A673 (cell line): ENCODE results near the gene FARSA. TPM values are rescaled to one million over a fixed set of nuclear protein-coding genes. Genes with fewer than 3 reads are reported as not detected.

Experiments used
- BruUV-seq: library from RNA; stranded (reverse); fragments of 400-500 nt; replicated peaks from 2 replicates; lab custom pipeline; 2021; lab: Mats Ljungman, UMichigan
- CTCF ChIA-PET: fragments of 300-600 bp; sonication (Branson Sonifier 250); formaldehyde crosslinking; loops from one replicate; lab custom pipeline; 2022; ENCODE audit warnings: antibody characterized with exemption; lab: Charles Lee
- POLR2A ChIA-PET: fragments of 300-600 bp; sonication (Branson Sonifier 250); formaldehyde crosslinking; loops from one replicate; lab custom pipeline; 2022; ENCODE audit warnings: antibody characterized with exemption; ENCODE audit not compliant: low non-redundant PET; lab: Charles Lee
- DNase-seq: peaks from one replicate; pipeline ENCODE4 v3.0.0-alpha.2; 2015; ENCODE audit warnings: low spot score
- H3K27ac ChIP-seq: fragments of 200-600 bp; sonication (generic); 2 replicates; pipeline ENCODE4 v1.5.1; 2016; ENCODE audit warnings: mixed run types, low read depth, mild to moderate bottlenecking, mixed read lengths, antibody characterized with exemption, low read length; ENCODE audit not compliant: poor library complexity, severe bottlenecking
- H3K27me3 ChIP-seq: fragments of 200-600 bp; sonication (generic); replicated peaks from 2 replicates; pipeline ENCODE4 v1.6.1; 2017; ENCODE audit warnings: mixed run types, low read depth, mild to moderate bottlenecking, mixed read lengths, antibody characterized with exemption, low read length; ENCODE audit not compliant: insufficient read depth, poor library complexity
- H3K36me3 ChIP-seq: fragments of 200-600 bp; sonication (generic); 2 replicates; pipeline ENCODE4 v1.6.1; 2016; ENCODE audit warnings: mixed run types, mild to moderate bottlenecking, mixed read lengths, antibody characterized with exemption, low read length; ENCODE audit not compliant: insufficient read depth, poor library complexity, severe bottlenecking
- H3K4me1 ChIP-seq: fragments of 200-600 bp; sonication (generic); 2 replicates; pipeline ENCODE4 v1.6.1; 2017; ENCODE audit warnings: mixed run types, mild to moderate bottlenecking, mixed read lengths, antibody characterized with exemption, low read length; ENCODE audit not compliant: insufficient read depth, poor library complexity, severe bottlenecking
- H3K4me3 ChIP-seq: fragments of 200-600 bp; sonication (generic); 2 replicates; pipeline ENCODE4 v1.5.1; 2016; ENCODE audit warnings: low read depth, mixed run types, mild to moderate bottlenecking, mixed read lengths, low read length; ENCODE audit not compliant: poor library complexity, severe bottlenecking
- H3K9me3 ChIP-seq: fragments of 200-600 bp; sonication (generic); 2 replicates; pipeline ENCODE4 v1.6.1; 2016; ENCODE audit warnings: mixed run types, low read depth, mild to moderate bottlenecking, mixed read lengths, antibody characterized with exemption, low read length; ENCODE audit not compliant: poor library complexity, severe bottlenecking
- CTCF ChIP-seq: fragments of 300-800, 200-600 bp; sonication (generic); conservative IDR thresholded peaks from 2 replicates; pipeline ENCODE4 v1.5.1; 2017; ENCODE audit warnings: low read depth, mild to moderate bottlenecking, antibody characterized with exemption, low read length, moderate library complexity, mixed read lengths
- EZH2 ChIP-seq: fragments of 200-600 bp; sonication (generic); IDR thresholded peaks from 2 replicates; pipeline ENCODE4 v1.6.1; 2017; ENCODE audit warnings: borderline replicate concordance, low read depth, mild to moderate bottlenecking, mixed read lengths, antibody characterized with exemption, low read length; ENCODE audit not compliant: poor library complexity, severe bottlenecking
- intact Hi-C: fragments of 100-400 bp; cut with micrococcal nuclease; formaldehyde crosslinking; loops from one replicate; pipeline ENCODE4 v1.10.0; 2022; ENCODE audit not compliant: unreplicated experiment
- total RNA-seq: library from RNA; stranded (reverse); gene quantifications from 2 replicates; pipeline ENCODE4 v1.2.3, GENCODE V29; 2021

FARSA gene
- total RNA-seq, 1 experiment from 2014 or later: 162 TPM

GRCh38 chr19:12946092-12946721 is 12.7 kb upstream of the FARSA start:
- H3K4me3 ChIP-seq: peak overlapping the region; percentile 98
- H3K36me3 ChIP-seq: peaks cover 83% of the 10 kb centered on the region
- peak overlapping the region; percentile 97 for H3K27ac ChIP-seq
- H3K27me3 ChIP-seq: no peaks in the 10 kb centered on the region
- intact Hi-C loops: no loop called here
- no peak for TF ChIP-seq EZH2
- peaks cover 15% of the 10 kb centered on the region for H3K4me1 ChIP-seq
- ChIA-PET POLR2A (interaction anchor here (0.6 kb wide), 1 partner anchor 71 kb away, joined by 3 read pairs; no protein-coding TSS in a partner anchor), CTCF (interaction anchor here (1.0 kb wide), 1 partner anchor 19 kb away, joined by 3 read pairs; no protein-coding TSS in a partner anchor)
- BruUV-seq: no TSS peak
- no peaks in the 10 kb centered on the region for H3K9me3 ChIP-seq
- DNase-seq: peak; percentile 80

DNA sequence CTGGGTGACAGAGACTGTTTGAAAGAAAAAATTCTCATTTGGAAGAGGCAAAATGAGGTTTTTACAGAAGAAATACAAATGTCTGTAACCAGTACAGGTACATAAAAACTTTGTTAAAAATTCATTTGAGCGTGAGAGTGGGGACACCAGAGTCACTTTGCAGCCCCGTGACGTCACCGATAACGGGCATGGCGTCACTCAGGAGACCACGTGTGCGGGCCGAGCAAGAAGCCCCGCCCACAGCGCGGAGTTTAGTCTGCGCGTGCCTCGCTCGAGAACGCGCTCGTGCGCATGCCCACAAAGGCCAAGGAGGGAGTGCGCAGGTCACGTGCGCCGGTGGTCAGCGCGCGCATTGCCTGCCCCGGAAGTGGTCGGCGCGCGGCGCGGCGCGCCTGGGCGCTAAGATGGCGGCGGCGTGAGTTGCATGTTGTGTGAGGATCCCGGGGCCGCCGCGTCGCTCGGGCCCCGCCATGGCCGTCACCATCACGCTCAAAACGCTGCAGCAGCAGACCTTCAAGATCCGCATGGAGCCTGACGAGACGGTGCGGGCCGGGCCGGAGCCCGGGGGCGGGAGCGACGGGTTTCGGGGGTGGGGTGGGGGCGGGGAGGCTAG is 12.1 kb upstream of the FARSA start, which contains the start of gene RAD23A:
RAD23A (plus strand) TSS at position 384 of the 613 bp plus-strand sequence; CDS start at position 471, 87 bp downstream.
- H3K27me3 ChIP-seq: no peaks in the 10 kb centered on the region
- peak within 1 kb of the TSS; percentile 97 for H3K27ac ChIP-seq
- BruUV-seq: no TSS peak
- POLR2A ChIA-PET: no interaction called here
- DNase-seq: peak; percentile 99
- H3K36me3 ChIP-seq: peaks cover 83% of the 10 kb centered on the region
- intact Hi-C loops: no loop called here
- no peak for TF ChIP-seq CTCF
- TF ChIP-seq EZH2: no peak
- H3K4me3 ChIP-seq: peak within 1 kb of the TSS; percentile 98
- H3K9me3 ChIP-seq: no peaks in the 10 kb centered on the region
- CTCF ChIA-PET: interaction anchor here (1.0 kb wide), 1 partner anchor 20 kb away, joined by 3 read pairs; no protein-coding TSS in a partner anchor
- peaks cover 21% of the 10 kb centered on the region for H3K4me1 ChIP-seq

GRCh38 chr19:12944104-12944674 is 10.7 kb upstream of the FARSA start:
- Histone ChIP-seq H3K27me3 (no peaks in the 10 kb centered on the region), H3K4me1 (peaks cover 33% of the 10 kb centered on the region), H3K36me3 (peaks cover 83% of the 10 kb centered on the region), H3K9me3 (no peaks in the 10 kb centered on the region), H3K27ac (peak overlapping the region; percentile 97), H3K4me3 (no peak overlapping the region)
- CTCF ChIA-PET: no interaction called here
- no peak for DNase-seq
- intact Hi-C loops: no loop called here
- POLR2A ChIA-PET: interaction anchor here (0.6 to 0.7 kb wide), 2 partner anchors 242 to 828 kb away, joined by 14 read pairs; no protein-coding TSS in a partner anchor
- BruUV-seq: no TSS peak
- no peak for TF ChIP-seq CTCF
- TF ChIP-seq EZH2: no peak
